GM12878 (cell line): ENCODE measurements around the gene TRIAP1.

Source experiments
- EP300 ChIP-seq, 2 experiments: fragments of 150-350 bp in 1 of 2; IDR thresholded peaks; 2 replicates each; pipeline ENCODE4 v1.6.1; 2011 to 2012; ENCODE audit warnings: low read depth in 2 of 2, low read length in 2 of 2, borderline replicate concordance in 1 of 2, improper control_type of control experiment in 1 of 2, inconsistent platforms in 1 of 2; ENCODE audit not compliant: control insufficient read depth in 1 of 2
- EZH2 ChIP-seq: IDR thresholded peaks from 2 replicates; pipeline ENCODE4 v1.6.1; 2012; ENCODE audit warnings: low read depth, mild to moderate bottlenecking, control low read depth, inconsistent platforms, low read length, borderline replicate concordance; ENCODE audit not compliant: control insufficient read depth
- HDGF ChIP-seq: fragments of 450-650 bp; IDR thresholded peaks from 2 replicates; pipeline ENCODE4 v1.6.1; 2016; ENCODE audit warnings: antibody characterized with exemption
- NR2C1 ChIP-seq: fragments of 450-650 bp; IDR thresholded peaks from 2 replicates; pipeline ENCODE4 v1.6.1; 2017; ENCODE audit warnings: antibody characterized with exemption, mild to moderate bottlenecking, moderate library complexity
- POLR2A ChIP-seq: IDR thresholded peaks from 2 replicates; pipeline ENCODE4 v1.6.1; 2011; ENCODE audit warnings: low read depth, mild to moderate bottlenecking, low read length
- TF ChIP-seq, protein P1 (sequence below), 3 experiments: IDR thresholded peaks in 2 of 3; conservative IDR thresholded peaks in 1 of 3; 2 replicates each; pipeline ENCODE4 v1.5.1; 2011; ENCODE audit warnings: low read depth in 3 of 3, low read length in 3 of 3, mild to moderate bottlenecking in 3 of 3, control low read depth in 2 of 3, moderate library complexity in 2 of 3, inconsistent platforms in 1 of 3, mixed read lengths in 1 of 3; ENCODE audit not compliant: control insufficient read depth in 2 of 3, insufficient read depth in 1 of 3; ENCODE audit errors: extremely low read depth in 1 of 3

DNA sequence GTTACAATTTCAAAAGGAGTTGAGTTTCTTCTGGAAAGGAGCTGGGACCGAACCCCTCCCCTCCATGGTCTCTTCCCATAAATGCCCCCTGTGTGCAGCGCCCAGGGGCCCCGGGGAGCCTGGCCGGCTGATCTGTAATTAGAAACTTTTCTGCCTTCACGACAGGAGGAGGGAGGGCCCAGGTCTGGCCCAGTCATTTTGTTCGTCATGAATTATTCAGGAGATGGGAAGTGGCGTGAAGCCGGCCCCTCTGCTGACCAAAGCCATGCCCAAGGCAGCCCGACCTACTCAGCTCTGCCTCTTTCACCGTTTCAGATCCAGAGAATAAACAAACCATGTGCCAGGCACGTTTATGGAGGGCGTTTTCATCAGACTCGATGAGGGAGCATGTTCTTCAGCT lies 44.0 kb downstream of the TRIAP1 start:
- TF ChIP-seq HDGF: no peak
- no peak for TF ChIP-seq POLR2A
- TF ChIP-seq, protein P1, sequence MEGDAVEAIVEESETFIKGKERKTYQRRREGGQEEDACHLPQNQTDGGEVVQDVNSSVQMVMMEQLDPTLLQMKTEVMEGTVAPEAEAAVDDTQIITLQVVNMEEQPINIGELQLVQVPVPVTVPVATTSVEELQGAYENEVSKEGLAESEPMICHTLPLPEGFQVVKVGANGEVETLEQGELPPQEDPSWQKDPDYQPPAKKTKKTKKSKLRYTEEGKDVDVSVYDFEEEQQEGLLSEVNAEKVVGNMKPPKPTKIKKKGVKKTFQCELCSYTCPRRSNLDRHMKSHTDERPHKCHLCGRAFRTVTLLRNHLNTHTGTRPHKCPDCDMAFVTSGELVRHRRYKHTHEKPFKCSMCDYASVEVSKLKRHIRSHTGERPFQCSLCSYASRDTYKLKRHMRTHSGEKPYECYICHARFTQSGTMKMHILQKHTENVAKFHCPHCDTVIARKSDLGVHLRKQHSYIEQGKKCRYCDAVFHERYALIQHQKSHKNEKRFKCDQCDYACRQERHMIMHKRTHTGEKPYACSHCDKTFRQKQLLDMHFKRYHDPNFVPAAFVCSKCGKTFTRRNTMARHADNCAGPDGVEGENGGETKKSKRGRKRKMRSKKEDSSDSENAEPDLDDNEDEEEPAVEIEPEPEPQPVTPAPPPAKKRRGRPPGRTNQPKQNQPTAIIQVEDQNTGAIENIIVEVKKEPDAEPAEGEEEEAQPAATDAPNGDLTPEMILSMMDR (IDR thresholded peaks at IDR 0.05 in 2 of 3, conservative IDR thresholded peaks at IDR 0.05 in 1 of 3; ENCODE audit: control insufficient read depth in 2 of 3, extremely low read depth in 1 of 3, insufficient read depth in 1 of 3, low read depth in 3 of 3, low read length in 3 of 3): no peak
- no peak for TF ChIP-seq NR2C1
- no peak for TF ChIP-seq EZH2
- no peak for TF ChIP-seq EP300 (IDR thresholded peaks at IDR 0.05; ENCODE audit: borderline replicate concordance in 1 of 2, control insufficient read depth in 1 of 2, low read depth in 2 of 2, low read length in 2 of 2)
